Effector CD8-positive, alpha-beta T cell (primary cell): ENCODE measurements around the gene MPZ.
"Not testable (repeated sequence)": the region's sequence is repeated elsewhere in the genome, so short reads cannot be mapped to it uniquely, and the experiment has no call there.

Experiments used
- DNase-seq: peaks from one replicate; lab custom pipeline; 2025; lab: John Stamatoyannopoulos, UW

Gene MPZ

GRCh38 chr1:161300478-161300877 lies 9.3 kb downstream of the MPZ start:
- DNase-seq: no peak

GRCh38 chr1:161299347-161299746 lies 10.4 kb downstream of the MPZ start:
- no peak for DNase-seq

DNA sequence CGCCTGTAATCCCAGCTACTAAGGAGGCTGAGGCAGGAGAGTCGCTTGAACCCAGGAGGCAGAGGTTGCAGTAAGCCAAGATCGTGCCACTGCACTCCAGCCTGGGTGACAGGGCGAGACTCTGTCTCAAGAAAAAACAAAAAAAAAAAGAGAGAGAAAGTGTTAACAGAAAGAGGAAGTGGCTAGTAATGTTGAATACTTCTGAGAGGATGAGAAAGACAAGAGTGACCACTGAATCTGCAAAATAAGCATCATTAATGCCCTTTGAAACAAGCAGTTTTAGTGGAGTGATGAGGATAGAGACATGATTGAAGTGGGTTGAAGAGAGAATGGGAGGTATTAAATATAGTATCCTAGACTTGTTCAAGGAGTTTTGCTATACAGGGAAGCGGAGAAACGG lies 11.7 kb downstream of the MPZ start:
- no peak for DNase-seq

- DNase-seq: no peak
Observed at GRCh38 chr1:161297415-161297814, 12.4 kb downstream of the MPZ start.

- no peak for DNase-seq
Observed at GRCh38 chr1:161290779-161291178, 19.0 kb downstream of the MPZ start.

- no peak for DNase-seq
Observed at GRCh38 chr1:161287482-161288054, 22.2 kb downstream of the MPZ start.

GRCh38 chr1:161285521-161285920 lies 24.2 kb downstream of the MPZ start:
- DNase-seq: no peak

DNA sequence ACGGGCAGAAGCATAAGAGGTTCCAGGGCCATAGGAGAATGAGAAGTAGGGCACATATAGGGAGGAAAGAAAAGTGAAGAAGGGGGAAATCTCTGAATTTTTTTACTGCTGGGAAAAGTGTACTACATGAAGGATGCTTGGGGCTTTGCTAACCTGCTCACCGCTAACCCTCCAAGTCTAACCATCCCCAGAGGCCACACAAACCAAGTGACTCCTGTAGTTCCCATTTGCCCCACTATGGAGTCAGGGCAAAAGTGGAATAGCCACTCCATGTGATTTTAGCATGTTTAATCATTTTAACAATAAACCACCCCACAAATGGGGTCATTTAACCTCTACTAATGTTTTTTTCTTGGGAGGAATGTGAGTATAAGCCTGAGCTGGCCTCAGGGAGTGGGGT lies 24.7 kb downstream of the MPZ start:
- no peak for DNase-seq

DNA sequence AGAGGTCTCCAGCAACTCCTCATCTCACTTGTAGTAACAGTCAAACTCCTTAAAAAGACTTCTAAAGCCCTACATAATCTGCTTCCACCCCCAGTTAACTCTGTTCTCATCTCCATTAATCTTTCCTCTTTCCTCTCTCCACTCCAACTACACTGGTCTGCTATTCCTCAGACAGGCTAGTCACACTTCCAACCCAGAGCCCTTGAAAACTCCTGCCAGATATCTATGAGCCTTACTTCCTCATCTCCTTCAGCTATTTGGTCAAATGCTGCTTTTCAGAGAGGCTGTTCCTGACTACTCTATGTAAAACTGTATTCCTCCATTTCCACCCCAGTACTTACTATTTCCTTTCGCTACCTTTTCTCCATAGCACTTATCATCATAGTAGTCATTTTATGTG lies 26.8 kb downstream of the MPZ start:
- DNase-seq: no peak

GRCh38 chr1:161274874-161275273 lies 34.9 kb downstream of the MPZ start:
- DNase-seq: no peak

DNA sequence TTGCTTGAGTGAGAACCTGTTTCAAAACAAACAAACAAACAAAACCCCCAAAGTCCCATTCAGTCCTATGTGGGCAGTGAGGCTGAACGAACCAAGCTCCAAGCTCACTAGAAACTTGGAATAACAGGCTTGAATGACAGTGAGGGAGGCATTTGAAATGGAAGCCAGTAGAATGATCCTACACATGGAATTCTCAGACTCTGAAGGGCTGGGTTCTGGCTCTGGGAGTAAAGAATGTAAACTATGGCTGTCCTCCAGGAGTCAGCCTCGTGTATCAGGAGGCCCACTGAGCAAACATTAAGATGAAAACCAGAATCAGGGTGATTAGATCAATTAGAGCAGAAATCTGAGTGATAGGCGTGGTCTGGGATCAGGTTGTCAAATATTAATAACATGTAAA lies 36.4 kb downstream of the MPZ start:
- no peak for DNase-seq

GRCh38 chr1:161267321-161267720 lies 42.4 kb downstream of the MPZ start:
- no peak for DNase-seq

- DNase-seq: no peak
Observed at GRCh38 chr1:161266836-161267235, 42.9 kb downstream of the MPZ start.

GRCh38 chr1:161266202-161266601 lies 43.6 kb downstream of the MPZ start:
- no peak for DNase-seq

DNA sequence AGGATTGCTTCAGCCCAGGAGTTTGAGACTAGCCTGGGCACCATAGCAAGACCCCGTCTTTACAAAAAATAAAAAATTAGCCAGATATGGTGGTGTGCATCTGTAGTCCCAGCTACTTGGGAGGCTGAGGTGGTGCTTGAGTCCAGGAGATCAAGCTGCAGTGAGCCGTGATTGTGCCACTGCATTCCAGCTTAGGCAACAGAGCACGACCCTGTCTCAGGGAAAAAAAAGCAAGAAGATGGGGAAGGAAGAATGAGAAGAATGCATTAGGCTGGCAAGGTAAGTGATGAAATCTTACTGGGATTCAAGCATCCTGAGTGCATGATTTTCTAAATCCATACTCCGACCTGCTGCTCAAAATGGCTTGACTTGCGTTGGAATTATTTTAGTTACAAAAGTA lies 44.5 kb downstream of the MPZ start:
- DNase-seq: no peak

GRCh38 chr1:161261261-161262235 lies 48.2 kb downstream of the MPZ start:
- no peak for DNase-seq

DNA sequence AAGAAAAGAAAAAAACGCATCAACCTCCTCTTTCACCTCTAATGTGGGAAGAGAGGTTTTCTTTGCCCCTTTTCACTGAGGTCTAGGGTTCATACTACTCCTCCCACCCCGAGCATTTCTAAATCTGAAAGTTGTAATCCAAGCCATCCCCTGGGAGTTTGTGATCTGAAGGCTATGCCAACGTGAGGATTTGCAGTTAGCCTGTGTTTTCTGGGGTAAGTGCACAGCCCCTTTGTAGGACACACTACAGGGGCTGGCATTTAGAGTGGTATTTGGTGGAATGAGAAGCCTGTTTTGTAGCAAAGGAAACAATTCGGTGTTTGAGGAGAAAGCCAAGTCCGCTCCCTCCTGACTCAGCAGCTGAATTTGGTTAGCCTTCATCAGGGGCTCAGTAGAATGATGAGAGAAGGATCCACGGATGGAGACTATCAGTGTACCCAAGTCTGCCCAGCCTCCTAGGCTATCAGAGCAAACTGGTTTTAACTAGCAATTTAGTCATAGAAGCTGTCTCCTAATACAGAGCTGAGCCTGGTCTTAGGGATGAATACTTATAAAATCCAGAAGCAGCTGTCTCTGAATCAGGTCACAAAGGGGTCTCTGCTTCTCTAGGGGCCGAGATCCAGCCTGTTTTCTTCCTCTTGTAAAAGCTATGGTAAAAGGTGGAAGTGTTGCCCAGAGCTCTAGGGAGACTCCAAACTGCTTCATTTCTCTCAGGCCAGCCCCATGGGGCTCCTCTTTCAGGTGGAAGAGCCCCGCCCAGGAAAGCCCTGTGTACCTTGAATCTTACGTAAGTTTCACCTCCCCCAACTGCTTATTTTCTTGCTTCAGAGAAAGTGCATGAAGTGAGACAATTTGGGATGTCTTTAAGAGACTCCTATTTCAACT lies 49.1 kb downstream of the MPZ start:
- no peak for DNase-seq

DNA sequence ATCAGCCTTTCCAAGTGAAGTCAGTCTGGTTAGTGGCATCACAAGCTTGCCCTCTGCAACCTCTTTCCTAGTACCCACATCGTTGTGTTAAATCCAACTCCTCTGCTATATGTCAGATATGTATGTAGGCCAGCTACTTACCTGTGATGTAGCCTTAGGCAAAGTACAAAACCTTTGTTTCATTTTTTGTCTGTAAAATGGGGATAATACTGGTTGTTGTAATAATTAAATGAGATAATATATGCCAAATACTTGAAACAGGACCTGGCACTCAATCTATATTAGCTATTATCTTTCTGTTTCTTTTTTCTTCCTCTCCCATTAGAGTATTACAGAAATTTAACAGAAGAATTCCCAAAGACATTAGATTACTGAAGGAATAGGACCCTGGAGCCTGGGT lies 50.0 kb downstream of the MPZ start:
- DNase-seq: no peak

DNA sequence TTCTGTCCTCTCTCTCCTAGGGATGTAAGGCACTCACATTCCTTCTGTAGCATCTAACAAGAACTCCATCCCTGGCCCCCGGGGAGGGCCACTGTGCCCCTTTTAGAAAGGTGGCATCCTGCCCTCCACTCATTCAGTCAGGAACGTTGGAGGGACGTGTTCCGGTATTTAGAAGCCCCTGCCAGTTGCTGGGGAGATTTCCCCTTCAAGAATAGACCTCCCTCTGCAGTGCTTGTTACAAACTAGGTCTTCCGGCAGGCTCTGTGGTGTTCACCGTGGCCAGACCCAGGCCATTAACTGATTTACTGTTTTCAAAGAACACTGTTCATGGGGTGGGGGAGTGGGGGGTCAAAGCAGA lies 50.4 kb downstream of the MPZ start:
- DNase-seq: no peak

GRCh38 chr1:161258439-161259344 lies 51.1 kb downstream of the MPZ start, which contains the start of gene PCP4L1:
TSS of gene PCP4L1 (plus strand) at chr1:161258745. CDS start at chr1:161258975, 230 bp downstream.
- peak; percentile 4 for DNase-seq

DNA sequence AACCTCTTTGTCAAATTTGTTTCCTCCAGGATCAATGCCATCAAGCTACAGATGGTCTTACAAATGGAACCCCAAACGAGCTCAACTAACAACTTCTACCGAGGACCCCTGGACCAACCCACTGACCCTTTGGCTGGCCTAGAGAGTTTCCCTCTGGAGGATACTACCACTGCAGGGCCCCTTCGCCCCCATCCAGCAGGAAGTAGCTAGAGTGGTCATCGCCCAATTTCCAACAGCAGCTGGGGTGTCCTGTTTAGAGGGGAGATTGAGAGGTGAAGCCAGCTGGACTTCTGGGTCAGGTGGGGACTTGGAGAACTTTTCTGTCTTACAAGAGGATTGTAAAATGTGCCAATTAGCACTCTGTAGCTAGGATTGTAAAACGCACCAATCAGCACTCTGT lies 52.7 kb downstream of the MPZ start:
- not testable (repeated sequence) for DNase-seq
